GM10266 (cell line): ENCODE data around the gene NID1.

Experiments used
- DNase-seq: peaks from one replicate; pipeline ENCODE4 v3.0.0; 2012; ENCODE audit errors: extremely low spot score
- TF ChIP-seq, protein P1 (sequence below): IDR thresholded peaks from 2 replicates; pipeline ENCODE4 v1.5.1; 2012; ENCODE audit warnings: mild to moderate bottlenecking, low read depth; ENCODE audit not compliant: control insufficient read depth, insufficient read depth; ENCODE audit errors: missing control alignments

NID1 gene

DNA sequence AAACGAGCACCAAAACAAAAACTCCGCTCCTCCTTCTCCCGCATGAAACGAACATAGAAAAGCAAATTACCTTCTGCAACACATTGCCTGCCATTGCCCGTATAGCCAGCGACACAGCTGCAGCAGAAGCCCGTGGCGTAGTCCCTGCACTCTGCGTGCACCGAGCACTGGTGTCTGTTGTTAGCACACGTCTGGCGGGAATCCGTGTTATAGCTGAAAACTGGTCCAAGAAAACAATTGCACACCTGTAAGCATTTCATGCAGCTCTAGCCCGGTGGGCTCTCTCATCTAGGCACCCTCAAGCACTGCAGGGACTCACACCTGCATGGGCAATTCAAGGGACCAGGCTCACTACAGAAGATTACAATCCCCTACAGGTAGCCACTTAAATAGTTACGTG, 26.9 kb downstream of the NID1 start:
- DNase-seq: no peak
- TF ChIP-seq, protein P1, sequence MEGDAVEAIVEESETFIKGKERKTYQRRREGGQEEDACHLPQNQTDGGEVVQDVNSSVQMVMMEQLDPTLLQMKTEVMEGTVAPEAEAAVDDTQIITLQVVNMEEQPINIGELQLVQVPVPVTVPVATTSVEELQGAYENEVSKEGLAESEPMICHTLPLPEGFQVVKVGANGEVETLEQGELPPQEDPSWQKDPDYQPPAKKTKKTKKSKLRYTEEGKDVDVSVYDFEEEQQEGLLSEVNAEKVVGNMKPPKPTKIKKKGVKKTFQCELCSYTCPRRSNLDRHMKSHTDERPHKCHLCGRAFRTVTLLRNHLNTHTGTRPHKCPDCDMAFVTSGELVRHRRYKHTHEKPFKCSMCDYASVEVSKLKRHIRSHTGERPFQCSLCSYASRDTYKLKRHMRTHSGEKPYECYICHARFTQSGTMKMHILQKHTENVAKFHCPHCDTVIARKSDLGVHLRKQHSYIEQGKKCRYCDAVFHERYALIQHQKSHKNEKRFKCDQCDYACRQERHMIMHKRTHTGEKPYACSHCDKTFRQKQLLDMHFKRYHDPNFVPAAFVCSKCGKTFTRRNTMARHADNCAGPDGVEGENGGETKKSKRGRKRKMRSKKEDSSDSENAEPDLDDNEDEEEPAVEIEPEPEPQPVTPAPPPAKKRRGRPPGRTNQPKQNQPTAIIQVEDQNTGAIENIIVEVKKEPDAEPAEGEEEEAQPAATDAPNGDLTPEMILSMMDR: no peak

DNA sequence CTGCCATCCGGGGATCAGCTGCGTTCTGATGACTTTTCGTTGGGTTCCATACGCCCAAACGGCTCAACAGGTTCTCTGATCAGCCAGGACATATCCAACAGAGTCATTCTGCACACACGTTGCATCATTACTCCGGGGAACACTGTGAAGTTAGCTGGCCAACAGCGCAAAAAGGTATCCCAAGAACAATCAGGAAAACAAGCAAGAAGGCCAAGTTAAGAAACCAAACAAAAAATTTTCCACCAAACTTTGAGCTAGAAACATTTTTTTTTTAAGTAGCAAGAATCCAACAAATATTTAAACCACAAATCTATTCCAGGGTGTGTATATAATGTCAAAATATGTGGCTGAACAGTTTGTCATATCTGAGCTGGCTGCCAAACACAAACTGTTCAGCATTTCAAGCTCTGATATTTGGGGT, 29.2 kb downstream of the NID1 start:
- no peak for DNase-seq
- TF ChIP-seq, protein P1: no peak

DNA sequence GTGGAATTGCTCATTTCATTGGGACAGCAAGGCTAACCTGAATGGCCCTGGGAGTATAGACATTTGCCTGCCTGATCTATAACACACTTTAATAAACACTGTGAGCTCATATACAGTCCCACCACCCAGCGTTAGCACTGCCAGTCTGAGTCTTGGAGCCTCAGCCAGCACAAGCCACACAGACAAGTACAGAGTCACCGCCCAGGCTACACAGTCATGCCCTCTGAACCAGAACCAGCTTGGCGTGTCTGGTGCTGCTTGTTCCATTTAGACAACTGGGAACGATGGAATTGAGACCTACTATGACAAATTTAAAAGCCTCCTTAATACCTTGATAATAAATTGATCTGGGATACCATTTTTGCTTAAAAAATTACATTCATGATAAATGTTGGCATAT, 31.6 kb downstream of the NID1 start:
- TF ChIP-seq, protein P1: no peak

GRCh38 chr1:236030534-236030933, 34.4 kb downstream of the NID1 start:
- TF ChIP-seq, protein P1: no peak
- DNase-seq: no peak

More for the DNA sequence above, 31.6 kb downstream of the NID1 start:
- DNase-seq: no peak

DNA sequence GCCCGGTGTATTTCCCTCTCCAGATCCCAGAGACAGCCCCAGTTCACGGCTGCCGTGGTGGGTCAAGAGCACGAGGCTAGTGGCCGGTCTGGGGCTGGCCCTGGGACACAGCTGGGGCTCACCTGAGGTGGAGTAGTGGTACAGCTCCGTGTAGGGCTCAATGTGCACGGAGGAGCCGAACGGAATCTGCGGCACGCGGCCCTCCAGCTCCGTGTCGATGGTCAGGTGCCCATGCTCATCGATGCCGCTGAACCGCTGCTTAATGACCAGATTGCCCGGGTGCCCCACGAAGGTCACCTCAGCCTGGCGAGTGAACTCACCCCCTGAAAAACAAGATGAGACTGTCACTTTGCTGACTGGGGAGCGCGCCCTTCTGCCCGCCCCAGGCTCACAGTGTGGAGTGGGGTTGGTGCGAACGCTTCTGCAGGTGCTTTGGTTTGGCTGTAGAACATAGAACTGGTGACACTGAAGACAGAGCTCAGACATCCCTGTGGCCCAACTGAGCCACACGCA, 35.4 kb downstream of the NID1 start:
- TF ChIP-seq, protein P1: no peak
- no peak for DNase-seq

- TF ChIP-seq, protein P1: no peak
- no peak for DNase-seq
These were observed 37.8 kb downstream of the NID1 start for GRCh38 chr1:236027104-236027503.

- TF ChIP-seq, protein P1: no peak
- DNase-seq: no peak
These were observed 39.1 kb downstream of the NID1 start for GRCh38 chr1:236025836-236026235.
